K562 (cell line): ENCODE results near the gene TNF. TPM values are rescaled to one million over a fixed set of nuclear protein-coding genes. Genes with fewer than 3 reads are reported as not detected.
A peak's percentile ranks its signal among the peaks of the same experiment; 100 is the strongest.

Source experiments
- CHCHD3 ChIP-seq: fragments of 250-450 bp; sonication (Bioruptor Pico); IDR thresholded peaks from 2 replicates; pipeline ENCODE4 v2.1.2; 2022; ENCODE audit warnings: mild to moderate bottlenecking
- CUX1 ChIP-seq: fragments of 200-800 bp; sonication (Bioruptor generic); IDR thresholded peaks from 2 replicates; pipeline ENCODE4 v1.6.1; 2016; ENCODE audit warnings: missing genetic modification characterization, missing compliant biosample characterization
- KAT2B ChIP-seq: IDR thresholded peaks from one replicate; pipeline ENCODE4 v1.6.1; 2012; ENCODE audit warnings: low read depth, mild to moderate bottlenecking, control low read depth, inconsistent platforms, low read length, moderate library complexity
- MAZ ChIP-seq, 2 experiments: fragments of 450-650 bp in 1 of 2; sonication (generic) in 1 of 2; formaldehyde crosslinking; IDR thresholded peaks in 1 of 2; conservative IDR thresholded peaks in 1 of 2; 2 replicates each; pipeline versions ENCODE4 v1.4.0 to v1.5.0; 2020; ENCODE audit warnings: mild to moderate bottlenecking in 1 of 2, missing genetic modification reagents in 1 of 2
- MYC ChIP-seq, 2 experiments: fragments of 250-450 bp in 1 of 2; sonication (Bioruptor Pico) in 1 of 2; IDR thresholded peaks; 2 replicates each; pipeline versions ENCODE4 v1.5.1 to v1.6.1; 2012 to 2021; ENCODE audit warnings: low read depth in 2 of 2, borderline replicate concordance in 1 of 2, improper control_type of control experiment in 1 of 2, low read length in 1 of 2, mild to moderate bottlenecking in 1 of 2, moderate library complexity in 1 of 2
- MYNN ChIP-seq, 2 experiments: sonication (generic); formaldehyde crosslinking in 1 of 2; IDR thresholded peaks; 2 replicates each; pipeline versions ENCODE4 v1.5.0 to v1.6.1; 2016 to 2020; ENCODE audit warnings: antibody characterized with exemption in 1 of 2, missing genetic modification reagents in 1 of 2
- NUFIP1 ChIP-seq: fragments of 450-650 bp; IDR thresholded peaks from 2 replicates; pipeline ENCODE4 v1.6.1; 2018; ENCODE audit not compliant: partially characterized antibody
- PATZ1 ChIP-seq: fragments of 250-450 bp; sonication (Bioruptor Pico); IDR thresholded peaks from 2 replicates; pipeline ENCODE4 v1.5.0; 2020; ENCODE audit warnings: mild to moderate bottlenecking, borderline replicate concordance
- PTRF ChIP-seq: fragments of 450-650 bp; IDR thresholded peaks from 2 replicates; pipeline ENCODE4 v1.6.1; 2016; ENCODE audit warnings: mild to moderate bottlenecking, missing genetic modification characterization, missing compliant biosample characterization
- RBM15 ChIP-seq: fragments of 200-400 bp; formaldehyde crosslinking; IDR thresholded peaks from 2 replicates; pipeline ENCODE4 v1.6.1; 2018; ENCODE audit warnings: mild to moderate bottlenecking, low read length, moderate library complexity; ENCODE audit not compliant: insufficient read depth
- RFX1 ChIP-seq: fragments of 450-650 bp; IDR thresholded peaks from 2 replicates; pipeline ENCODE4 v1.6.1; 2016; ENCODE audit warnings: mild to moderate bottlenecking, moderate library complexity
- SNAPC5 ChIP-seq: fragments of 250-450 bp; sonication (Bioruptor Pico); IDR thresholded peaks from 2 replicates; pipeline ENCODE4 v1.8.0; 2021; ENCODE audit warnings: moderate library complexity, mild to moderate bottlenecking, inconsistent platforms
- XRCC3 ChIP-seq: fragments of 450-650 bp; IDR thresholded peaks from 2 replicates; pipeline ENCODE4 v1.6.1; 2017; ENCODE audit warnings: mild to moderate bottlenecking, moderate library complexity
- ZBTB5 ChIP-seq: fragments of 450-650 bp; IDR thresholded peaks from 2 replicates; pipeline ENCODE4 v1.6.1; 2017; ENCODE audit warnings: antibody characterized with exemption
- ZBTB8A ChIP-seq: fragments of 450-650 bp; IDR thresholded peaks from 2 replicates; pipeline ENCODE4 v1.6.1; 2018; ENCODE audit warnings: mild to moderate bottlenecking, moderate library complexity; ENCODE audit not compliant: partially characterized antibody
- ZEB2 ChIP-seq: fragments of 450-650 bp; IDR thresholded peaks from 2 replicates; pipeline ENCODE4 v1.6.1; 2016
- ZNF239 ChIP-seq: fragments of 250-450 bp; sonication (Bioruptor Pico); IDR thresholded peaks from 2 replicates; pipeline ENCODE4 v1.4.0; 2020; ENCODE audit warnings: mild to moderate bottlenecking
- polyA plus RNA-seq, 8 experiments: library from polyadenylated mRNA; depleted of rRNA in 4 of 8; stranded (reverse) in 5 of 8; unstranded in 3 of 8; fragments of >200 nt; fragmentation: Nextera tagmentation in 2 of 8; fragmentation: Illumina TruSeq in 1 of 8; extraction: Ambion mirVana in 2 of 8; extraction: Trizol in 1 of 8; gene quantifications; 2 replicates each; pipeline versions ENCODE4 v1.2.1 to v1.2.3, GENCODE V29; 2011 to 2014; ENCODE audit warnings: inconsistent platforms in 1 of 8, missing spikeins in 1 of 8
- total RNA-seq, 7 experiments: library from RNA; depleted of rRNA in 6 of 7; stranded (reverse); fragments of >200 nt in 6 of 7; fragmentation: Illumina TruSeq in 2 of 7; extraction: Trizol in 2 of 7; gene quantifications; 2 replicates each; pipeline versions ENCODE4 v1.2.1 to v1.2.3, GENCODE V29; 2011 to 2021; ENCODE audit warnings: low replicate concordance in 1 of 7

TNF gene
- total and polyA plus RNA-seq, 9 of the 15 experiments (the other 6 are each of a cell fraction or from before 2014, with no cell fraction given), result 0.08 to 0.40 TPM; not detected in 7

- no peak for TF ChIP-seq CUX1 (CRISPR knock-in tag)
- no peak for TF ChIP-seq PTRF (tag)
- peak; percentile 72 to 89 for TF ChIP-seq MAZ (CRISPR knock-in tag; conservative IDR thresholded peaks at IDR 0.05 in 1 of 2, IDR thresholded peaks at IDR 0.05 in 1 of 2)
- no peak for TF ChIP-seq SNAPC5 (CRISPR knock-in tag)
- TF ChIP-seq ZBTB5, result no peak
- TF ChIP-seq KAT2B, result peak; percentile 99
- TF ChIP-seq ZBTB8A, result peak; percentile 76
- TF ChIP-seq ZNF239 (CRISPR knock-in tag), result no peak; the same call in 1 of the 2 replicates
- no peak for TF ChIP-seq XRCC3
- 0 out of 2 replicates have a peak, but pooled peaks have one; percentile 23 for TF ChIP-seq MYNN (IDR thresholded peaks at IDR 0.05)
- no peak for TF ChIP-seq MYNN (CRISPR knock-in tag; IDR thresholded peaks at IDR 0.05)
- no peak; the same call in 1 of the 2 replicates for TF ChIP-seq RFX1
- TF ChIP-seq NUFIP1, result peak; percentile 90
- peak; percentile 98 for TF ChIP-seq MYC (IDR thresholded peaks at IDR 0.05; ENCODE audit: low read depth, low read length)
- TF ChIP-seq MYC (CRISPR knock-in tag; IDR thresholded peaks at IDR 0.05; ENCODE audit: borderline replicate concordance, low read depth), result 0 out of 2 replicates have a peak, but pooled peaks have one; percentile 40
- TF ChIP-seq CHCHD3, result peak; percentile 57; the same call in 1 of the 2 replicates
- TF ChIP-seq PATZ1 (CRISPR knock-in tag), result no peak
- TF ChIP-seq ZEB2, result peak; percentile 27; the same call in 1 of the 2 replicates
- TF ChIP-seq RBM15, result no peak
These were observed 33.5 kb upstream of the TNF start, which contains the start of gene DDX39B (continued) for GRCh38 chr6:31541658-31542521.
